ENCODE results near the gene C9orf50. TPM values are rescaled to one million over a fixed set of nuclear protein-coding genes. Genes with fewer than 3 reads are reported as not detected.

The C9orf50 gene
- total RNA-seq, 1 experiment from 2014 or later: not detected

- no peak overlapping the region for H3K27ac ChIP-seq (ENCODE audit: insufficient read length, low read depth, low read length)
- no CpG with 5 or more reads among the region's 12 CpGs for WGBS (ENCODE audit: extremely low coverage, insufficient read length, low lambda C conversion rate)
- peaks cover 38 to 46% of the 10 kb centered on the region in 2 experiments for H3K4me1 Mint-ChIP-seq
These were observed 6.9 kb upstream of the C9orf50 start for GRCh38 chr9:129627556-129628440.

More at GRCh38 chr9:129627556-129628440, 6.9 kb upstream of the C9orf50 start:
- Histone ChIP-seq H3K9me3 (ENCODE audit: control insufficient read depth, low read depth, low read length) (no peaks in the 10 kb centered on the region), H3K79me1 (ENCODE audit: insufficient read depth, low read depth, low read length, poor library complexity, severe bottlenecking) (peaks cover 11% of the 10 kb centered on the region), H3K9ac (ENCODE audit: extremely low read depth, insufficient read length, low read length) (no peak overlapping the region), H3K4me1 (ENCODE audit: insufficient read depth, low read length) (0 out of 2 replicates have a peak, but pooled peaks cover 2% of the 10 kb centered on the region), H3K14ac (ENCODE audit: insufficient read depth, low read length) (no peak overlapping the region), H3K4me2 (ENCODE audit: insufficient read depth, insufficient read length, low read length) (peak overlapping the region; percentile 81), H3K23me2 (ENCODE audit: insufficient read length, low read depth, low read length, poor library complexity, severe bottlenecking) (peaks cover 8% of the 10 kb centered on the region), H3K4ac (ENCODE audit: low read depth, low read length) (no peak overlapping the region), H2BK120ac (ENCODE audit: low read depth, low read length, poor library complexity, severe bottlenecking) (no peak overlapping the region), H2BK12ac (ENCODE audit: insufficient read length, low read depth, low read length) (no peak overlapping the region), H2BK15ac (ENCODE audit: low read depth, low read length) (no peak overlapping the region), H3T11ph (ENCODE audit: low read length) (no peak overlapping the region), H2BK5ac (ENCODE audit: insufficient read length, low read length) (no peak overlapping the region), H2AFZ (ENCODE audit: low read length) (no peak overlapping the region), H3K56ac (ENCODE audit: insufficient read length, low read depth, low read length) (no peak overlapping the region), H2AK5ac (ENCODE audit: insufficient read length, low read length) (no peak overlapping the region), H3K23ac (ENCODE audit: insufficient read length, low read depth, low read length) (no peak overlapping the region), H4K20me1 (ENCODE audit: control insufficient read depth, insufficient read depth, insufficient read length) (no peaks in the 10 kb centered on the region), H2BK20ac (ENCODE audit: low read depth, low read length, poor library complexity, severe bottlenecking) (no peak overlapping the region), H3K27me3 (ENCODE audit: insufficient read depth, low read length) (no peaks in the 10 kb centered on the region), H4K91ac (ENCODE audit: insufficient read length, low read depth, low read length) (no peak overlapping the region), H3K18ac (ENCODE audit: insufficient read length, low read depth, low read length) (no peak overlapping the region), H3K79me2 (ENCODE audit: insufficient read depth, low read length) (peaks cover 59% of the 10 kb centered on the region), H4K5ac (ENCODE audit: insufficient read length, low read depth, low read length) (no peak overlapping the region), H4K8ac (replicated peaks; ENCODE audit: insufficient read length, low read depth, low read length) (no peak overlapping the region)
- TF ChIP-seq CTCF (conservative IDR thresholded peaks at IDR 0.05): no peak
- no peak for DNase-seq
- peaks cover 3 to 33% (median 26%) of the 10 kb centered on the region in 3 experiments; a peak in 5 of 7 replicates for H3K36me3 Mint-ChIP-seq (ENCODE audit: insufficient read depth in 1 of 3, low read depth in 3 of 3)
- H3K9me3 Mint-ChIP-seq: no peaks in the 10 kb centered on the region
- peak overlapping the region in 2 of 3 experiments; percentile 28 to 76; a peak in 4 of 7 replicates for H3K27ac Mint-ChIP-seq
- no peaks in the 10 kb centered on the region; the same call in 1 of the 2 replicates for H3K27me3 Mint-ChIP-seq (ENCODE audit: low read depth)
- H3K4me3 Mint-ChIP-seq: peak overlapping the region; percentile 82 to 84

Data from H9 (cell line).